HAP-1 (cell line): Measurements from ENCODE around the gene MRPS2.

Source experiments
- DNase-seq, 2 experiments: peaks; one replicate each; pipeline ENCODE4 v3.0.0-alpha.2; 2016 to 2020; ENCODE audit warnings: low spot score in 2 of 2
- H3K27me3 ChIP-seq: fragments of 250-450 bp; sonication (Bioruptor Pico); 2 replicates; pipeline ENCODE4 v1.5.1; 2020; ENCODE audit warnings: low read depth, mild to moderate bottlenecking, moderate library complexity
- H3K36me3 ChIP-seq: fragments of 250-450 bp; sonication (Bioruptor Pico); replicated peaks from 2 replicates; pipeline ENCODE4 v1.5.1; 2020; ENCODE audit warnings: mild to moderate bottlenecking
- H3K4me1 ChIP-seq: fragments of 250-450 bp; sonication (Bioruptor Pico); 2 replicates; pipeline ENCODE4 v1.5.1; 2020; ENCODE audit warnings: mild to moderate bottlenecking
- H3K4me3 ChIP-seq: fragments of 250-450 bp; sonication (Bioruptor Pico); 2 replicates; pipeline ENCODE4 v1.5.1; 2020; ENCODE audit warnings: mild to moderate bottlenecking, moderate library complexity
- H3K9me3 ChIP-seq: fragments of 250-450 bp; sonication (Bioruptor Pico); 2 replicates; pipeline ENCODE4 v1.5.1; 2020; ENCODE audit warnings: mild to moderate bottlenecking, moderate library complexity
- in situ Hi-C: fragments of 300-500 bp; cut with MboI; formaldehyde crosslinking; loops from 3 replicates; pipeline ENCODE4 v1.14.3; 2020; ENCODE audit warnings: low sequenced_read_pairs, inconsistent platforms, mixed read lengths

Gene MRPS2

DNA sequence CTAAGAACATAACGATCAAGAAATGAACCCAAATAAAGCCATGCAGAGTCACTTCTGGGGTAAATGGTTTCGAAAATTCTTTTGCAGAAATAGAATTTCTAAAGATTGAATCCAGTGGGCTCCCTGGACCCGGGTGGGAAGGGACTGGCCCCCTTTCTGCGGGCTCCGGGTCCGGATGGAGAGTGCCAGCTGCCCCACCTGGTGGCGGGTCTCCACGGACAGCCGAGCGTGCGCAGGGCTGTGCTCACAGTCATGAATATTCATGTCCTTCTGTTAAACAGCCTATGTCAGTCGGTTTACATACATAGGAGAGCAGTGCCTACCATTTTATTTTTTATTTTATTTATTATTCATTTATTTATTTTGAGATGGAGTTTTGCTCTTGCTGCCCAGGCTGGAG is 25.6 kb upstream of the MRPS2 start:
- no peaks in the 10 kb centered on the region for H3K9me3 ChIP-seq
- peak; percentile 23 to 71 for DNase-seq
- no peaks in the 10 kb centered on the region for H3K27me3 ChIP-seq
- H3K4me3 ChIP-seq: no peak overlapping the region
- no peaks in the 10 kb centered on the region for H3K36me3 ChIP-seq
- in situ Hi-C loops: no loop called here
- H3K4me1 ChIP-seq: peaks cover 6% of the 10 kb centered on the region

DNA sequence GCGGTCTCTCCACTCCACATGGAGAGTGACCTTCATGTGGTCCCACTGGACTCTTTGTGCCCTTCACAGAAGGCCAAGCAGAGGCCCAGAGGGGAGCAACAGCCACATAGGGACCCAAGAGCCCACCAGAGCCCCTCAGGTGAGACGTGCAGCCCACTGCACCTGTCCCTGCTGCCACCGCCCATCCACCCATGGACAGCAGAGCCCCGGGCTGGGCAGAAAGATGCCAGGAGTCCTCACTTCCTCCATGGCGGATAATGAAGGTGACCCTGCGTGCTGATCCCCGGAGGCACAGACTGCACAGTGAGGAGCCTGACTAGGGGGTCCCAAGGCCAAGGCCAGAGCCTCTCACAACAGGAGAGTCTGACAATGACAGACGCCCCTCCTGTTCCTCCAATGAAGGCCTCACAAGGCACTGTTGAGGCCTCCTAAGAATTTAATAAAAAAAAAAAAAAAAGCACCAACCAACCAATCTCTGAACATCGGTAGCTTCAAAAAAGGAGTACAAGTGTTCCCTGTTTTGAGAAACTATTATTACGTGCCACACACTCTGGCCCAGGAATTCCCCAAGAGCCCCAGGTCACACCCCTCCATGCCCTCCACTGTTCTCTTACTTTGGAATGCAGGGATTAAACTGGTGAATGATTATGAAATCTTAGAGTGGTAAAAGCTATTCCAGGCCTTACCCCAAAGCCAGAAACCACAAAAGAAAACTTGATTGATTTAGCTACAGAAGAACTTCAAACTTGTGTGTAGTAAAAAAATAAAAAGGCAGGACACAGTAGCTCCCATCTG is 23.7 kb upstream of the MRPS2 start:
- Histone ChIP-seq H3K4me3 (no peak overlapping the region), H3K9me3 (no peaks in the 10 kb centered on the region), H3K36me3 (no peaks in the 10 kb centered on the region), H3K27me3 (no peaks in the 10 kb centered on the region), H3K4me1 (peaks cover 6% of the 10 kb centered on the region)
- peak; percentile 58 to 59 for DNase-seq
- in situ Hi-C loops: no loop called here

DNA sequence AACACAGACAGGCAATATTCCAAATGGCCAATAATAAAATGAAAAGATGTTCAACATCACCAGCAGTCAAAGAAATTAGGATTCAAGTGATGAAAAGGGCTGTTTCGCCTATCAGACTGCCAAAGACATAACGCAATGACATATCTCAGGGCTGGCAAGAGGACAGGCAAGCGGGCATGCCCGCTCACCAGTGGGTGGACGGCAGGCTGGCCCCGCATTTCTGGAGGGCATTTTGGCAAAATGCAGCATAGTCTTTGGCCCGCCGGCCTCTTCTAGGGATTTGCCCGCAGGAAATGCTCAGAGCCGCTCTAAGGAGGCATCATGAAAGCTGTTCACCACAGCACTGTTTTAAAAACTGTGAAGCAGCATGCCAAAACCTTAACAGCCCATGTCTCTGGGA is 22.3 kb upstream of the MRPS2 start:
- H3K27me3 ChIP-seq: no peaks in the 10 kb centered on the region
- peaks cover 6% of the 10 kb centered on the region for H3K4me1 ChIP-seq
- H3K9me3 ChIP-seq: no peaks in the 10 kb centered on the region
- in situ Hi-C loops: no loop called here
- H3K36me3 ChIP-seq: no peaks in the 10 kb centered on the region
- peak overlapping the region; percentile 30; the same call in 1 of the 2 replicates for H3K4me3 ChIP-seq
- DNase-seq: no peak

DNA sequence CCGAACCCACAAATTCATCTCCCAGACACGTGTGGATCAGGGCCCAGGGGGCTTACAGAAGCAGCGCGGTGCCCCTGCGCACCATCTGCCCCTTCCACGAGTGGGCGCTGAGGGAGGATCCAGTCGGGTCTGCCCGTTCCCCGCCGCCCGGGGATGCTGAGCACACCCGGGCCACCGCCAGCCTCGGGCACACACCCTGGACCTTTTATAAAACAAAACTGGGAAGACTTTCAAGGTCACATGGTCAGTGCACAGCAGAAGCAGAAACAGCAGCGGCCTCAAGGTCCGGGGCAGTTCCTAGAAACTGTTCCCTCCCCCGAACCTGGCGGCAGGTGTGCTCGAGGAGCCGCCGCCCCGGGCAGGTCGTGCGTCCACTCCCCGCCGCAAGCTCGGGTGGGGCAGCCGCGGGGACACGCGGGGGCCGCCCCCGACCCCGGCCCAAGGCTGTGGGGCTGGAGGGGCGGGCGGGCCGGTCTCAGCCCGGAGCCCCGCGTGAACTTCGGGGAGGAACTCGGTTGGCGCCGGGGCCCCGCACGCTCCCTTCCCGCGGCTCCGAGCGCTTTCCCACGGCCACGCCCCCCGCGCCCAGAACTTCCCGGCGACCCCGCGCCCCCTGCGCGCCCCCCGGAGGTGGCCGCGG is 21.5 kb upstream of the MRPS2 start:
- peaks cover 6% of the 10 kb centered on the region for H3K4me1 ChIP-seq
- H3K9me3 ChIP-seq: no peaks in the 10 kb centered on the region
- DNase-seq: peak; percentile 19 to 53
- no peaks in the 10 kb centered on the region for H3K27me3 ChIP-seq
- peaks cover 7% of the 10 kb centered on the region; the same call in 1 of the 2 replicates for H3K36me3 ChIP-seq
- in situ Hi-C loops: no loop called here
- H3K4me3 ChIP-seq: peak overlapping the region; percentile 30

DNA sequence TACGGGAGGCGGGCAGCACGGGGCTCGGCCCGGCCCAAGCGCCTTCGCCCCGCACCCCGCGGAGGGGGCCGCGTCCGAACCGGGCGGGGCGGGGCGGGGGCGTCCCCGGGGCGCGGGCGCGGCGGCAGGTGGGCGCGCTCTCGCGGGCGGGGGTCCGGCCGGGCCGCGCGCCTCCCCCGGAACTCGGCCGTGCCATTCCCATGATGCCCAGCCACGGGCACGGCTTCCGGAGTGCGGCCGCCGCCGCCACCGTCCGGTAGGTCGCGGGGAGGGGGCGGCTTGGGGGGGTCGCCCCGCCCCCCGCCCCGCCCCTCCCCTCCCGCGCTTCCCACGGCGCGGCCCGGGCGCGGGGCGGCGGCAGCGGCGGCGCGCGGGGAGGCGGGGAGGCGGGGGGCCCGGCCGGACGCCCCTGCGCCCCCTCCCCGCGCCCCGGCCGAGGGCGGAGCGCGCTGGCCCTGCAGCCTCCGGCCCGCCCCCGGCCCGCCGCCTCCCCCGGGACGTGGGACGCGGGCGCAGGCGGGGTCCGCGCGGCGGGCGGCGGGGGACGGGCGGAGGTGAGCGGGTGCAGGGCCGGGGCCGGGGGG is 20.9 kb upstream of the MRPS2 start, which contains the start of gene PPP1R26:
TSS of gene PPP1R26 (plus strand) at position 314 of the 584 bp plus-strand sequence. CDS start 4,729 bp downstream, outside the sequence.
- in situ Hi-C loops: no loop called here
- Histone ChIP-seq H3K27me3 (no peaks in the 10 kb centered on the region), H3K9me3 (no peaks in the 10 kb centered on the region), H3K36me3 (peaks cover 13% of the 10 kb centered on the region), H3K4me3 (peak within 1 kb of the TSS; percentile 82), H3K4me1 (peaks cover 6% of the 10 kb centered on the region)
- peak in 1 of 2 experiments; percentile 61 for DNase-seq

DNA sequence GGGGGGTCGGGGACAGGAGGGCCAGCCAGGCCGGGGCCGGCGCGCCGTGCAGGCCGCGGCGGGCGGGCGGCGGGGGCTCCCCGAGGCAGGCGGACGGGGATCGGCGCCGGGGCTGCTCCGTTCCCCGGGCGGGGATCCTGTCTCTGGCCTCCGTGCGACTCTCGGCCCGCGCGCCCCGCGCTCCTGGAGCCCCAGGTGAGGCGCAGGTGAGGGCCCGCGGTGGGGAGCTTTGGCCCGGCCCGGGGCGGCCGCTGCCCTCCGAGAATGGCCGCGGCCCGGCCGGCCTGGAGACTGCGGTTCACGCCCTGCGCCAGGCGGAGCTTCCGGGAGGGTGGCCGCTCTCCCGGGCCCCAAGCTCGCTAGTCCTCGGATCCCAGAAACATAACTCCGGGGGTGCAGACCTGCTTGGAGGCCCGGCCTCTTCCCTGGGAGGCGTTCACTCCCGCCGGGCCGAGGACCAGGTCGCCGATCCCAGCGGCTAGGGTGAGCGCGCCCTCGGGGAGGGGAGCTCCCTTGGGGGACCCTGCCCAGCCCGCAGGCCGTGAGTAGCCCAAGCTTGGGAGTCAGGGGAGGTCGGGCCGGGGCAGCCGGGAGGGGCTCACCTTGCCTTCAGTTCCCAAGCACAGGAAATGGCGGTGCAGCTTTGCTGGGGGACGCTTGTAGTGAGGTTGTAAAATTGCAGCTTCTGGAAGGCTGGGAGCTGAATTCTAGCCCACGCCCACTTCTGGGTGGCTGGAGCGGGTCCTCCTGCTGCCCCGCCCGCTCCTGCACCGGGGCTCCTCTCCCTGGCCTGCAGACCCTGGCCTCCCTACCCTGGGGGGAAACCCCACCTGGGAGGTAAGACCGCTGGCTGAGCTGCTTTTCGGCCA is 20.2 kb upstream of the MRPS2 start:
- peak overlapping the region; percentile 82 for H3K4me3 ChIP-seq
- H3K27me3 ChIP-seq: no peaks in the 10 kb centered on the region
- in situ Hi-C loops: no loop called here
- H3K9me3 ChIP-seq: no peaks in the 10 kb centered on the region
- H3K4me1 ChIP-seq: peaks cover 6% of the 10 kb centered on the region
- peaks cover 21% of the 10 kb centered on the region for H3K36me3 ChIP-seq
- peak; percentile 44 to 71 for DNase-seq

DNA sequence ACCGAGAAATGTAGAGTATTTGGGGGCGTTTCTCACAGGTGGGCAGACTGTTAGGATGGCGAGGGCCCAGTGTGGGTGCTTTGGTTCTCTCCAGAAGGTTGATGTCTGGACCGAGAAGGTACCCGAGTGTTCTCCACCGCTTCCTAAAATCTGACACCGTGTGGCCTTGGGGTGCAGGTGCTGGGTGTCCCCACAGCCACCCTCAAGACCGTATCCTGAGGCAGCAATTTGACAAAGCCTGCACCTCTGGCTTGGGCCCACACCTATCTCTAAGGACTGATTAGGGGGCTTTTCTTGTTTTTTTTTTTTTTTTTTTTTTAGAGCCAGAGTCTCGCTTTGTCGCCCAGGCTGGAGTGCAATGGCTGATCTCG is 19.6 kb upstream of the MRPS2 start:
- Histone ChIP-seq H3K4me3 (peak overlapping the region; percentile 82), H3K4me1 (peaks cover 6% of the 10 kb centered on the region), H3K27me3 (no peaks in the 10 kb centered on the region), H3K36me3 (peaks cover 27% of the 10 kb centered on the region), H3K9me3 (no peaks in the 10 kb centered on the region)
- DNase-seq: no peak
- in situ Hi-C loops: no loop called here

DNA sequence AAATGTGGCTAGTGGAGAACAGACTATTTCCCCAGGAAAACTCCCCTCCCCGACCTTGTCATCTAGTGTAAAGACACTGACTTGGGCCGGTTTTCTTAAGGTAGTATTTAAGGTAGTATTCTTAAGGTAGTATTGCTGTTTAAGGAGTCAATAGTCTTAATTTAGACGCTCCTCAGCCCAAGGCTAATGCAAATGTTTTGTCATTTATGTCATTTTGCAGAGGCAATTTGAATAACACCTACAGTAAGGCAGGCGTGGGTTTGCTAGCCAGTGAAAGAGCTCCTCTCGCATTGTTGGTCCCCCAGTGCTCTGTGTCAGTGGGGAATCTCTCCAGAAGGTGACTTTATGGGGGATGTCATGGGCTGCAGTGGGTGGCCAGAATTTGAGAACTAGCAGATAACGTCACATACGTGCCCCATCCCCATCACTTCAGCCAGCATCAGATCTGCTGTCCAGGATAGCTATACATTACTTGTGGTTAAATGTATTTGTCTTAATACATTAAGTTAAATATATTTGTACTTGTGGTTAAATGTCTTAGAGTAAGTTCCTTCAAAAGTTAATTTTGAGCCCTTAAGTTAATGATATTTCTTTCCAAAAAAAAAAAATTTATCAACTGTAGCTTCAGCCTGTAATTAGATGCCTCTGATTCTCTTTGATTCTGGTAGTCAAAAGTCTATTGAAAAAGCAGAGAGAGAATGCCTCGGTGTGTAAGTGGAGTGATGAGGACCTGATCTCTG is 18.3 kb upstream of the MRPS2 start:
- Histone ChIP-seq H3K27me3 (no peaks in the 10 kb centered on the region), H3K36me3 (peaks cover 33% of the 10 kb centered on the region), H3K9me3 (no peaks in the 10 kb centered on the region), H3K4me3 (no peak overlapping the region), H3K4me1 (peaks cover 2% of the 10 kb centered on the region; the same call in 1 of the 2 replicates)
- in situ Hi-C loops: no loop called here
- no peak for DNase-seq

DNA sequence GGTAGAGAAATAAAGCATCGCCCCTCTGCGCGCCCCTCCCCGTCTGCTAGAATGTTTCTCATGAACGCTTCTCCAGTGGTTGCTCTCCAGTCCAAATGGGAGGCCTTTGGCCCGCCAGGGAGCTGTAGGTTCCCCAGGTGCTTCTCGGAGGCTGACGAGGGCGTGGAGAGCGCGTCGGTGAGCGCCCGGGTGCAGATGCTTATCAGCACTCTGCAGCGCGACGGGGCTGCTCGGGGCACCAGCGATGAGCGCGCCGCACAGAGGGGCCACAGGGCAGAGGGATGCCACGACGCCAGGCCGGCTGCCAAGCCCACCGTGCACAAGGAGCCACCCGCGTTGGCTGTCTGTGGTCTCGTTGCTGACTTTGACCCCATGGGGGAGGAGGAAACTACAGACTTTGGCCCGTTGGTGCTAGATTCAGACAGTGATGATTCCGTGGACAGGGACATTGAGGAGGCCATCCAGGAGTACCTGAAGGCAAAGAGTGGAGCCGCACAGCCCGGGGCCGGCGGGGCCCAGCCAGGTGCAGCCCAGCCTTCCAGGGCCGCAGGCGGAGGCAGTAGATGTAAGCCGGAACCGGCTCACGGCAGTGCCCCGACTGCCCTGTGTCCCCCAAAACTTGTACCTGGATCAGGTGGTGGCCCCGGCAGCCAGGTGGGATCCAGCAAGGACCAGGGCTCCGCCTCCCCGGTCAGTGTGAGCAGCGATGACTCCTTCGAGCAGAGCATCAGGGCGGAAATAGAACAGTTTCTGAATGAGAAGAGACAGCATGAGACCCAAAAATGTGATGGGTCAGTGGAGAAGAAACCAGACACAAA is 15.8 kb upstream of the MRPS2 start:
- no peaks in the 10 kb centered on the region for H3K9me3 ChIP-seq
- in situ Hi-C loops: no loop called here
- no peak overlapping the region for H3K4me3 ChIP-seq
- H3K27me3 ChIP-seq: no peaks in the 10 kb centered on the region
- no peaks in the 10 kb centered on the region for H3K4me1 ChIP-seq
- no peak for DNase-seq
- peaks cover 39% of the 10 kb centered on the region for H3K36me3 ChIP-seq

DNA sequence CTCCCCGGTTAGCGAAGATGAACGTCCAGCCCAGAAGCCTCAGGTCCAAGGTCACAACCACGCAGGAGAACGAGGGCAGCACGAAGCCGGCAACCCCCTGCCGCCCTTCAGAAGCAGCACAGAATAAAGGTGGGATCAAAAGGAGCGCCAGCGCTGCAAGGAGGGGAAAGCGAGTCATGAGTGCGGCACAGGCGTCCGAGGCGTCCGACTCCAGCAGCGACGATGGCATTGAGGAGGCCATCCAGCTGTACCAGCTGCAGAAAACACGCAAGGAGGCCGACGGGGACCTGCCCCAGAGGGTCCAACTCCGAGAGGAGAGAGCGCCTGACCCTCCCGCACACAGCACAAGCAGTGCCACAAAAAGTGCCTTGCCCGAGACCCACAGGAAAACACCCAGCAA is 15.1 kb upstream of the MRPS2 start:
- Histone ChIP-seq H3K27me3 (no peaks in the 10 kb centered on the region), H3K36me3 (peaks cover 39% of the 10 kb centered on the region), H3K4me1 (no peaks in the 10 kb centered on the region), H3K4me3 (no peak overlapping the region), H3K9me3 (no peaks in the 10 kb centered on the region)
- no peak for DNase-seq
- in situ Hi-C loops: no loop called here

DNA sequence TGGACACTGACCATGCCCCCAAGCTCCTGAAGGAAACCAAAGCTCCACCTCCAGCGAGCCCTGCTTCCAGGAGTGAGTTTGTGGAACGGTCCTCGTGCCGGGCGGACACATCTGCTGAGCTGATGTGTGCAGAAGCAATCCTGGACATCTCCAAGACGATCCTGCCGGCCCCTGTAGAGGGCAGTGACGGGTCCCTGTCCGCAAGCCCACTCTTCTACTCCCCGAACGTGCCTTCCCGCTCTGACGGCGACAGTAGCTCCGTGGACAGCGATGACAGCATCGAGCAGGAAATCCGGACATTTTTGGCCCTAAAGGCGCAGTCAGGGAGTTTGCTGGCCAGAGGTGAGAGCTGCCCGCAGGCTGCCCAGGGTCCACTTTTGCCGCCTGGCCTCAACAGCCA is 14.7 kb upstream of the MRPS2 start:
- H3K4me3 ChIP-seq: no peak overlapping the region
- H3K27me3 ChIP-seq: no peaks in the 10 kb centered on the region
- DNase-seq: no peak
- no peaks in the 10 kb centered on the region for H3K9me3 ChIP-seq
- in situ Hi-C loops: no loop called here
- no peaks in the 10 kb centered on the region for H3K4me1 ChIP-seq
- peaks cover 39% of the 10 kb centered on the region for H3K36me3 ChIP-seq

DNA sequence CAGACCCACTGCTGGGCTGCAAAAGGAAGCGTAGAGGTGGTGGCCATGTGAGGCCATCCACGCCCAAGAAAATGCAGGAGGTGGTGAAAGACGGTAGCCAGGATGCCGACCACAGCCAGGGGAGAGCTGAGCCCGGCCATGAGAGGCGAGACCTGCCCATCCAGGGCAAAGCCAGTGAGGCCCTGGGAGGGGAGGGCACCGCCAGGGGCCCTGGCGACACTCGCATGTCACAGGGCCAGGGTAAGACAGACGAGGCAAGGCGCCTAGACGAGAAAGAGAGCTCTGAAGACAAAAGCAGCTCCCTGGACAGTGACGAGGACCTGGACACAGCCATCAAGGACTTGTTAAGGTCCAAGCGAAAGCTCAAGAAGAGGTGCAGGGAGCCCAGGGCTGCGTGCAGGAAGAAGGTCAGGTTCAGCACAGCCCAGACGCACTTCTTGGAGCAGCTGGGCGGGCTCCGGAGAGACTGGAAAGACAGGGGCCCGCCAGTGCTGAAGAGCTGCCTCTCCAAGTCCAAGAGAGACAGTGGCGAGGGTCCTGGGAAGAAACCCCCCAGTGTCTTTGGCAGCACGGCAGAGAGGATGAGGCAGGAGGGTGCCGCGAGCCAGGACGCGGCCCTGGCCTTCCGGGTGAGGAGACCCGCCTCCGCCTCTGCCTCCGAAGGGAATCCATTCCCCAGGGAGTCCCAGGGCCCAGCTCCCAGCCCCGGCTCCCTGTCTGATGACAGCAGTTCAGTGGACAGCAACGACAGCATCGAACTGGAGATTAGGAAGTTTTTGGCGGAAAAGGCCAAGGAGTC is 14.0 kb upstream of the MRPS2 start:
- in situ Hi-C loops: no loop called here
- no peaks in the 10 kb centered on the region for H3K27me3 ChIP-seq
- H3K9me3 ChIP-seq: no peaks in the 10 kb centered on the region
- no peak overlapping the region for H3K4me3 ChIP-seq
- H3K36me3 ChIP-seq: peaks cover 39% of the 10 kb centered on the region
- no peak for DNase-seq
- no peaks in the 10 kb centered on the region for H3K4me1 ChIP-seq
